Panc1 (cell line): Measurements from ENCODE around the gene INO80. TPM values are rescaled to one million over a fixed set of nuclear protein-coding genes. Genes with fewer than 3 reads are reported as not detected.

ENCODE experiments used
- ATAC-seq: fragments of 200-7000 bp; cut with Tn5 transposase; 2 replicates; pipeline ENCODE4 v1.9.1; 2020; ENCODE audit warnings: mild to moderate bottlenecking, moderate library complexity
- BruUV-seq: library from RNA; stranded (reverse); fragments of 400-500 nt; replicated peaks from 2 replicates; lab custom pipeline; 2021; lab: Mats Ljungman, UMichigan
- CTCF ChIA-PET: fragments of 300-600 bp; sonication (Branson Sonifier 250); formaldehyde crosslinking; loops from one replicate; lab custom pipeline; 2022; ENCODE audit warnings: antibody characterized with exemption; lab: Charles Lee
- POLR2A ChIA-PET: fragments of 300-600 bp; sonication (Branson Sonifier 250); formaldehyde crosslinking; loops from one replicate; lab custom pipeline; 2022; ENCODE audit warnings: antibody characterized with exemption; lab: Charles Lee
- DNase-seq: peaks from one replicate; pipeline ENCODE4 v3.0.0-alpha.2; 2010; ENCODE audit warnings: low read depth, low spot score
- H3K27ac ChIP-seq: 2 replicates; pipeline ENCODE4 v1.5.1; 2011; ENCODE audit warnings: mild to moderate bottlenecking, low read length, inconsistent platforms
- H3K27me3 ChIP-seq: fragments of 200-500 bp; sonication (Bioruptor generic); 2 replicates; pipeline ENCODE4 v1.6.0; 2014; ENCODE audit warnings: low read length, inconsistent platforms; ENCODE audit not compliant: control insufficient read depth, insufficient read depth
- H3K36me3 ChIP-seq: fragments of 200-500 bp; sonication (Bioruptor generic); 2 replicates; pipeline ENCODE4 v1.5.1; 2014; ENCODE audit warnings: inconsistent platforms, mild to moderate bottlenecking, low read length, moderate library complexity; ENCODE audit not compliant: control insufficient read depth, insufficient read depth
- H3K4me1 ChIP-seq: 2 replicates; pipeline ENCODE4 v1.5.1; 2011; ENCODE audit warnings: inconsistent platforms, mild to moderate bottlenecking, low read length, moderate library complexity; ENCODE audit not compliant: control insufficient read depth, insufficient read depth
- H3K4me3 ChIP-seq, 2 experiments: 2 replicates each; pipeline ENCODE4 v1.5.1; 2011 to 2012; ENCODE audit warnings: low read depth in 2 of 2, low read length in 2 of 2, mild to moderate bottlenecking in 2 of 2, inconsistent platforms in 1 of 2, moderate library complexity in 1 of 2
- H3K9me3 ChIP-seq: fragments of 200-500 bp; sonication (Bioruptor generic); 2 replicates; pipeline ENCODE4 v1.5.1; 2014; ENCODE audit warnings: low read depth, mild to moderate bottlenecking, inconsistent platforms, low read length, moderate library complexity; ENCODE audit not compliant: control insufficient read depth, insufficient read depth
- CTCF ChIP-seq: fragments of 450-650 bp; IDR thresholded peaks from 2 replicates; pipeline ENCODE4 v1.5.1; 2017; ENCODE audit warnings: mild to moderate bottlenecking
- POLR2AphosphoS5 ChIP-seq: IDR thresholded peaks from 2 replicates; pipeline ENCODE4 v1.6.1; 2012; ENCODE audit warnings: mild to moderate bottlenecking, low read depth, low read length, moderate library complexity
- REST ChIP-seq, 2 experiments: IDR thresholded peaks; 2 replicates each; pipeline ENCODE4 v1.6.1; 2011 to 2012; ENCODE audit warnings: low read depth in 2 of 2, control low read depth in 1 of 2, low read length in 1 of 2, mild to moderate bottlenecking in 1 of 2, moderate library complexity in 1 of 2; ENCODE audit not compliant: insufficient read depth in 1 of 2
- SIN3A ChIP-seq: IDR thresholded peaks from 2 replicates; pipeline ENCODE4 v1.6.1; 2012; ENCODE audit warnings: low read depth, mild to moderate bottlenecking, low read length, moderate library complexity, borderline replicate concordance; ENCODE audit not compliant: insufficient read depth
- TCF7L2 ChIP-seq: IDR thresholded peaks from 2 replicates; pipeline ENCODE4 v1.6.1; 2011; ENCODE audit warnings: mild to moderate bottlenecking, low read depth, low read length, inconsistent platforms
- in situ Hi-C: cut with HindIII; loops from 2 replicates; pipeline ENCODE4 v1.10.0; 2016; ENCODE audit warnings: low sequenced_read_pairs, low pct_unique_long_range_greater_than_20kb
- intact Hi-C: fragments of 100-400 bp; cut with micrococcal nuclease; formaldehyde crosslinking; loops from one replicate; pipeline ENCODE4 v1.10.0; 2022; ENCODE audit not compliant: unreplicated experiment
- total RNA-seq: library from RNA; stranded (reverse); gene quantifications from one replicate; pipeline ENCODE4 v1.2.1, GENCODE V29; 2021; ENCODE audit not compliant: unreplicated experiment

Gene INO80
- total RNA-seq, 1 experiment from 2014 or later: 26.2 TPM

GRCh38 chr15:41020829-41021228 is 95.3 kb downstream of the INO80 start:
- intact Hi-C loops: no loop called here

GRCh38 chr15:41020311-41020710 is 95.8 kb downstream of the INO80 start:
- Histone ChIP-seq H3K9me3 (no peaks in the 10 kb centered on the region), H3K4me1 (no peaks in the 10 kb centered on the region), H3K4me3 (no peak overlapping the region), H3K27me3 (no peaks in the 10 kb centered on the region), H3K36me3 (peaks cover 30% of the 10 kb centered on the region), H3K27ac (no peak overlapping the region)
- CTCF ChIA-PET: interaction anchor here (0.7 kb wide), 1 partner anchor 15 kb away, joined by 5 read pairs; no protein-coding TSS in a partner anchor
- TF ChIP-seq TCF7L2: no peak
- no peak for ATAC-seq
- no TSS peak for BruUV-seq
- intact Hi-C loops (no loop called here), in situ Hi-C loops (no loop called here)
- POLR2A ChIA-PET: no interaction called here
- no peak for DNase-seq

More at GRCh38 chr15:41020829-41021228, 95.3 kb downstream of the INO80 start:
- ATAC-seq (no peak), DNase-seq (no peak)
- CTCF ChIA-PET: interaction anchor here (0.7 kb wide), 1 partner anchor 15 kb away, joined by 5 read pairs; no protein-coding TSS in a partner anchor
- H3K27ac ChIP-seq: no peak overlapping the region
- no TSS peak for BruUV-seq
- POLR2A ChIA-PET: no interaction called here
- no peaks in the 10 kb centered on the region for H3K27me3 ChIP-seq
- no peaks in the 10 kb centered on the region for H3K4me1 ChIP-seq
- TF ChIP-seq SIN3A (no peak), POLR2AphosphoS5 (no peak), REST (IDR thresholded peaks at IDR 0.05; ENCODE audit: insufficient read depth in 1 of 2, low read depth in 2 of 2, low read length in 1 of 2) (no peak), CTCF (no peak), TCF7L2 (no peak)
- H3K9me3 ChIP-seq: no peaks in the 10 kb centered on the region
- peaks cover 30% of the 10 kb centered on the region for H3K36me3 ChIP-seq
- in situ Hi-C loops: no loop called here
- no peak overlapping the region for H3K4me3 ChIP-seq

- ChIA-PET CTCF (no interaction called here), POLR2A (interaction anchor here (0.6 kb wide), 1 partner anchor 646 kb away, joined by 3 read pairs; no protein-coding TSS in a partner anchor)
- no TSS peak for BruUV-seq
- intact Hi-C loops (no loop called here), in situ Hi-C loops (no loop called here)
- H3K36me3 ChIP-seq: peaks cover 35% of the 10 kb centered on the region
- ATAC-seq (no peak), DNase-seq (no peak)
- H3K4me1 ChIP-seq: no peaks in the 10 kb centered on the region
- H3K27me3 ChIP-seq: no peaks in the 10 kb centered on the region
- TF ChIP-seq SIN3A (no peak), TCF7L2 (no peak), POLR2AphosphoS5 (no peak), CTCF (no peak), REST (IDR thresholded peaks at IDR 0.05; ENCODE audit: insufficient read depth in 1 of 2, low read depth in 2 of 2, low read length in 1 of 2) (no peak)
- H3K9me3 ChIP-seq: no peaks in the 10 kb centered on the region
- H3K4me3 ChIP-seq: no peak overlapping the region
- H3K27ac ChIP-seq: no peak overlapping the region
These were observed 96.9 kb downstream of the INO80 start for GRCh38 chr15:41019174-41019573.
